Endometrial microvascular endothelial cells (primary cell): ENCODE measurements around the gene FKRP. TPM values are rescaled to one million over a fixed set of nuclear protein-coding genes. Genes with fewer than 3 reads are reported as not detected.
"Not testable (repeated sequence)": the region's sequence is repeated elsewhere in the genome, so short reads cannot be mapped to it uniquely, and the experiment has no call there.

Source experiments
- in situ Hi-C: cut with HindIII; loops from 2 replicates; pipeline ENCODE4 v1.10.0; 2017; ENCODE audit warnings: low sequenced_read_pairs, low pct_unique_long_range_greater_than_20kb; ENCODE audit errors: inconsistent ontology term
- total RNA-seq: library from RNA; depleted of rRNA; stranded (reverse); fragments of >200 nt; gene quantifications from one replicate; pipeline ENCODE4 v1.2.3, GENCODE V29; 2015; ENCODE audit errors: inconsistent ontology term

FKRP gene
- total RNA-seq, 1 donor from 2014 or later = 18.6 TPM

DNA sequence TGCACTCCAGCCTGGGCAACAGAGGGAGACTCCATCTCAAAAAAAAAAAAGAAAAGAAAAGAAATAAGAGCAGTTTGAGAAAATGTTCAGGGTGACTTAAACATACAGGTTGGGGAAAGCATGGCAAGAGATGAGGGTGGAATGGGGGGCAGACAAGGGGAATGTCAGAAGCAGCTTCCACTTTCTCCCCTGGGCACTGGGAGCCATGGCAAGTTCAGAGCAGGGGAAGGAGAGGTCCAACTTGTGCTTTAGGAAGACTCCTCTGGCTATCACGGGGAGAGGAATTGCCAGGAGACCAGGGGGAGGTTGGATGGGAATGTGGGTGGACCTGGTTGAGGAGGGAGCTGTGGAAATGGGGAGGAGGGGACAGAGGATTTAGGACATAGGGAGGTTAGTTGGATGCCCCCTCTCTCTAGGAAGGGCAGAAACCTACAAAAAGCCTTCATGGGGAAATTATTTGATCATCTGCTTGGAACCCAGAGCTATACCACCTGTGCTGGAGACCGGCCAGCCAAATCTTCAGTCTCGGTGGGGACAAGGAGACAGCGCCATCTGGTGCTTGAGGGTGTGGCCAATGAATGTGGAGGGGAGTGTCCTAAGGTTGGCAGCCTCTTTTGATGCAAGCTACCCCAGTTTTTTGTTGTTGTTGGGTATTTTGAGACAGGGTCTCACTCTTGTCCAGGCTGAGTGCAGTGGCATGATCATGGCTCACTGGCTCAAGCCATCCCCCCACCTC lies 7.7 kb downstream of the FKRP start:
- in situ Hi-C loops = no loop called here

DNA sequence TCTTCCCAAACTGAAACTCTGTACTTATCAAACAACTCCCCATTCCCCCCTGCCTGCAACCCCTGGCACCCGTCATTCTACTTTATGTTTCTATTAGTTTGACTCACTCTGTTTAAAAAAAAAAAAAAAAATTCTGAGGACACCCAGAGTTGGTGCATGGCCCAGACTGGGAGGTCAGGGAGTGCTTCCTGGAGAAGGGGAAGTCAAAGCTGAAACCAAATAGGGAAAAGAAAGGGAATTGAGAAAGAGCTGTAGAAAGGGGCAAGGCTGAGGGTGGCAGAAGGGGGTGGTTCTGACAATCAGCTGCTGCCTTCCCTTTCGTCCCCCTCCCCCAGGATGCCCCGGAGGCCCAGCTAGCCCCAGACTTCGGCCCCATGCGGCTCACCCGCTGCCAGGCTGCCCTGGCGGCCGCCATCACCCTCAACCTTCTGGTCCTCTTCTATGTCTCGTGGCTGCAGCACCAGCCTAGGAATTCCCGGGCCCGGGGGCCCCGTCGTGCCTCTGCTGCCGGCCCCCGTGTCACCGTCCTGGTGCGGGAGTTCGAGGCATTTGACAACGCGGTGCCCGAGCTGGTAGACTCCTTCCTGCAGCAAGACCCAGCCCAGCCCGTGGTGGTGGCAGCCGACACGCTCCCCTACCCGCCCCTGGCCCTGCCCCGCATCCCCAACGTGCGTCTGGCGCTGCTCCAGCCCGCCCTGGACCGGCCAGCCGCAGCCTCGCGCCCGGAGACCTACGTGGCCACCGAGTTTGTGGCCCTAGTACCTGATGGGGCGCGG lies 9.4 kb downstream of the FKRP start:
- in situ Hi-C loops = no loop called here

DNA sequence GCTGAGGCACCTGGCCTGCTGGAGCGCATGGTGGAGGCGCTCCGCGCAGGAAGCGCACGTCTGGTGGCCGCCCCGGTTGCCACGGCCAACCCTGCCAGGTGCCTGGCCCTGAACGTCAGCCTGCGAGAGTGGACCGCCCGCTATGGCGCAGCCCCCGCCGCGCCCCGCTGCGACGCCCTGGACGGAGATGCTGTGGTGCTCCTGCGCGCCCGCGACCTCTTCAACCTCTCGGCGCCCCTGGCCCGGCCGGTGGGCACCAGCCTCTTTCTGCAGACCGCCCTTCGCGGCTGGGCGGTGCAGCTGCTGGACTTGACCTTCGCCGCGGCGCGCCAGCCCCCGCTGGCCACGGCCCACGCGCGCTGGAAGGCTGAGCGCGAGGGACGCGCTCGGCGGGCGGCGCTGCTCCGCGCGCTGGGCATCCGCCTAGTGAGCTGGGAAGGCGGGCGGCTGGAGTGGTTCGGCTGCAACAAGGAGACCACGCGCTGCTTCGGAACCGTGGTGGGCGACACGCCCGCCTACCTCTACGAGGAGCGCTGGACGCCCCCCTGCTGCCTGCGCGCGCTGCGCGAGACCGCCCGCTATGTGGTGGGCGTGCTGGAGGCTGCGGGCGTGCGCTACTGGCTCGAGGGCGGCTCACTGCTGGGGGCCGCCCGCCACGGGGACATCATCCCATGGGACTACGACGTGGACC lies 10.1 kb downstream of the FKRP start:
- in situ Hi-C loops = no loop called here

DNA sequence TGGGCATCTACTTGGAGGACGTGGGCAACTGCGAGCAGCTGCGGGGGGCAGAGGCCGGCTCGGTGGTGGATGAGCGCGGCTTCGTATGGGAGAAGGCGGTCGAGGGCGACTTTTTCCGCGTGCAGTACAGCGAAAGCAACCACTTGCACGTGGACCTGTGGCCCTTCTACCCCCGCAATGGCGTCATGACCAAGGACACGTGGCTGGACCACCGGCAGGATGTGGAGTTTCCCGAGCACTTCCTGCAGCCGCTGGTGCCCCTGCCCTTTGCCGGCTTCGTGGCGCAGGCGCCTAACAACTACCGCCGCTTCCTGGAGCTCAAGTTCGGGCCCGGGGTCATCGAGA lies 10.7 kb downstream of the FKRP start:
- in situ Hi-C loops = no loop called here

DNA sequence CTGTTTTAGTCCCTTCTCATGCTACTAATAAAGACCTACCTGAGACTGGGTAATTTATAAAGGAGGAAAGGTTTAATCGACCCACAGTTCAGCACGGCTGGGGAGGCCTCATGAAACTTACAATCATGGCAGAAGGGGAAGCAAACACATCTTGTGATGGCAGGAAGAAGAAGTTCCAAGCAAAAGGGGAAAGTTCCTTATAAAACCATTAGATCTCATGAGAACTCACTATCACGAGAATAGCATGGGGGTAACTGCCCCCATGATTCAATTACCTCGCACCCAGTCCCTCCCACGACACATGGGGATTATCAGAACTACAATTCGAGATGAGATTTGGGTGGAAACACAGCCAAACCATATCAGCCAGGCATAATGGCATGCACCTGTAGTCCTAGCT lies 13.3 kb downstream of the FKRP start:
- in situ Hi-C loops = no loop called here

DNA sequence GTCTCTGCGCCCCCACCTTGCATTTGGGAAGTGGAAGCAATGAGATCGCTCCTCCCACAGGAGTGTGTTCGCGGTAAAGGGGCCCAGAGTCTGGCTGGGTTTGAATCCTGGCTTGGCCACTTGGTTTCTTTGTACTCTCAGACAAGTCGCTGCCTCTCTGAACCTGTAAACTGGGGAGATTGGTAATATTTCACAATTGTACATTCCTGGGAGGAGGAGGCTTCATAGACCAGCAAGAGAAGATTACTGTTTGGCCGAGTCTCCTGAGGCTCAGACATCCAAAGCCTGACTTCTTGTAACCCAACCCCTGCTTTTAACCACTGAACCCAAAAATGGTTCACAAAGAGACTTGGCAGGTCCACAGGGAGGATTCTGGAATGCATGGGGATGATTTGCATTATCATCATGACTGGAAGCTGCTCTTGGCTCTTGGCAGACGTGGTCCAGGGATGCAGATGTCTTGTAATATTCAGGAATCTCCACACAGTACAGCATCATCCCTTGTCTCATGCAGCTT lies 14.0 kb downstream of the FKRP start:
- in situ Hi-C loops = no loop called here

DNA sequence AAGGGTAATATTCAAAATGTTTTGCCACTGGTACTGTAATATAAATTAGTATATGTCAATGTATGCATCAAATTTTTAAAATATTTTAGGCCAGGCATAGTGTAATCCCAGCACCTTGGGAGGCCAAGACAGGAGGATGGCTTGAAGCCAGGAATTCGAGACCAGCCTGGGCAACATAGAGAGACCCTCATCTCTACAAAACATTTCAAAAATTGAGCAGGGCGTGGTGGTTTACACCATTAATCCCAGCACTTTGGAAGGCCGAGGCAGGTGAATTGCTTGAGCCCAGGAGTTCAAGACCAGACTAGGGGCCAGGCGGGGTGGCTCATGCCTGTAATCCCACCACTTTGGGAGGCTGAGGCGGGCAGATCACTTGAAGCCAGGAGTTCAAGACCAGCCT lies 14.5 kb downstream of the FKRP start:
- in situ Hi-C loops = no loop called here

DNA sequence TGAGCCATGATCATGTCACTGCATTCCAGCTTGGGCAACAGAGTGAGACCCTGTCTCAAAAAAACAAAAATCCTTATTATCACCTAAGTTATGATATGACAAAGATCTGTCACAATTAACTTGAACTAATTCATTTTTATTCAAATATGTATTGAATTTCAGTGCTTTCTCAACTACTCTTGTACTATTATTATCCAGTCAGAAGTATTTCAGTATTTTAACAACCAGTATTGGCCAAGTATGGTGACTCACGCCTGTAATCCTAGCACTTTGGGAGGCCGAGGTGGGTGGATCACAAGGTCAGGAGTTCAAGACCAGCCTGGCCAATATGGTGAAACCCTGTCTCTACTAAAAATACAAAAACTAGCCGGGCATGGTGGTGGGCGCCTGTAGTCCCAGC lies 15.0 kb downstream of the FKRP start:
- in situ Hi-C loops = not testable (repeated sequence)

DNA sequence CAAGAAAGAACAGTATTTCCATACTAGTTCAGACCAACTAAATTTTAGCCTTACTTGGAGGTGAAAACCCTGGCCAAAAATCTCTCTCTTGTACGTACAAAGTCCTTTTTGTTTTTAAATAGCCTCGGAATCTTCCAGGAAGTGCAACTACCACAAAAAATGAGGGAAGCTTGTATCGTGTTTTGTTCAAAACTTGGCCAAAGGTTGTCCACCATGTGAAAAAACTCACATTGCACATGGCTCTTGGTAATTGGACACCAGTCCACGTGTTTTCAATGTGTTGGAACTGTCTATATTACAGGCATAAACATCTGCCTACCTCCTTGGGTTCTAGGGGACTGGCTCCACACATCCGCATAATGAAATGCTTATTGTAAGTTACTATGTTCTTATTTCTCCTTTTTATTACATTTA lies 15.6 kb downstream of the FKRP start:
- in situ Hi-C loops = no loop called here

DNA sequence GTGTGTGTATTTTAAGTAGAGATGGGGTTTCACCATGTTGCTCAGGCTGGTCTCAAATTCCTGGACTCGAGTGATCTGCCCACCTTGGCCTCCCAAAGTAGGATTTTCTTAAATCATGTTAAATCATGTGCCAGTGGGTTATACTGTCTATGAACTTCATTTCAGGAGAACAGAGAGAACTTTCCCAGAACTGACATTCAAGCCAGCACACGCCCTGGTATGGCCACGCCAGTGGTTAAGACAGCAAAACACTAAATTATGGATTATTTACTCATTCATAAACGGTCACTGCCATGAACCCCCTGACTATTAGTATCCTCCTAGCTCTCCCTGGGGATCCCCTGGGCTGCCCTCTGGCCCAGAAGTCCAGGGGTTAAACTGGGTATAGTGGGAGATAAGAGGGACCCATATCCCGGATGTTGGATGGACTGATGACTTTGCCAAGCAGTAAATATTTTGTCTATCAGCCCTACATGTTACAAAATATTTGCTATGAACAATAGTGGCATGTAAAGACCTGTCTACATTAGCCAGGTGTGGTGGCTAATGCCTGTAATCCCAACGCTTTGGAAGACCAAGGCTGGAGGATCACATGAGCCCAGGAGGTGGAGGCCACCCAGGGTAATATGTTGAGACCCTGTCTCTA lies 16.5 kb downstream of the FKRP start:
- in situ Hi-C loops = no loop called here

DNA sequence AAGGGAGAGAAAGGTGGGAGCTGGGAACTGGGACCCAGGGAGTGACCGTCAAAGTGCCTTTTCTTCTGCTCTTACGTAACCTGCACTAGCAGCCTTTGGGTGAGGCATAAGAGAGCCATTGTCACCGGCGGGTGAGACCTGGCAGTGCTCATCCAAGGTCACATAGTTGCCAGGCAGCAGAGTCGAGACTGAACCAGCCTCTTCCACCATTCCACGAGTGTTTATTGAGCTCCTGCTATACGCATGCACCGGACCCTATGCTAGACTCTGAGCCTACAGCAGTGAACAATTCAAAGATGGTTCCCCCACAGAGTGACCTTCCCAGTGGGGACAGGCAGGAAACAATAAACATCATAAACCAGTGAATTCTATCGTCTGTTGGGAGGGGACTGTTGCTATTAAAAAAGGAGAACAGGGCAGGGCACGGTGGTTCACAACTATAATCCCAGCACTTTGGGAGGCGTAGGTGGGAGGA lies 19.0 kb downstream of the FKRP start:
- in situ Hi-C loops = no loop called here

DNA sequence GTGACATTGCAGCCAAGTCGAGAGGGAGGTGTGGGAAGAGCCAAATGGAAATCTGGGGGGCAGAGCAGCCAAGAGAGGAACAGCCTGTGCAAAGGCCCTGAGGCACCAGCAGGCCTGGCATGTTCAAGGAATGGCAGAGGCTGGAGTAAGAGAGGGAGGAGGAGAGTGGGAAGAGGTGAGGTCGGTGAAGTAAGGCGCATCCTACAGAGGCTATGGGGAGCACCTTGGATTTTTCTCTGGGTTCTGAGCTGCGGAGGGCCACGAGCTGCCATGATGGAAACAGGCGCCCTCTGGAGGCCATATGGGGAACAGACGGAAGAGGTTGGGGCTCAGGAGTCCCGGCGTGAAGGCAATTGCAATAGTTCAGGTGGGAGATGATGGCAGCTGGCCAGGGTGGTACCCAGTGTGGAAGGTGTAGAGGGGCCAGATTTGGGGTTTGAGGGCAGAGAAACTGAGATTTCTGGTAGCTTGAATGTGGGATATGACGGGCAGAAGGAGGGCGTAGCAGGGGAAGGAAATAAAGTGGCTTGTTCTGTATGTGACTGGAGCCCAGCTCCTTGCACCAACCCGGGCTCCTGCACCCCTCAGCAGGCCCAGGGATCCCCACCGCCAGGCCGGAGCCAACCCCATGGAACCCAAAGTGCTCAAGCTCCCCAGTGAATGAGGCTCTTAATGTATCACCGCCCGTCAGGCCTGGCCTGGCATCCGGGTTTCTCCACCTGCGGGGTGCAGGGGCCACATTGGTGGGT lies 20.9 kb downstream of the FKRP start:
- in situ Hi-C loops = no loop called here

DNA sequence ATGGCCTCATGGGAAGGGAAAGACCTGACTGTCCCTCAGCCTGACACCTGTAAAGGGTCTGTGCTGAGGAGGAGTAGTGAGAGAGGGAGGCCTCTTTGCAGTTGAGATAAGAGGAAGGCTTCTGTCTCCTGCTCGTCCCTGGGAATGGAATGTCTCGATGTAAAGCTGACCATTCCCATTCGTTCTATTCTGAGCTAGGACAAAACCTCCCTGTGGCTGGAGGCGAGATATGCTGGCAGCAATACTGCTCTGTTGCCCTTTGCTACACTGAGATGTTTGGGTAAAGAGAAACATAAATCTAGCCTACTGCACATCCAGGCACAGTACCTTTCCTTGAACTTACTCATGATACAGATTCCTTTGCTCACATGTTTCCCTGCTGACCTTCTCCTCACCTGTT lies 22.9 kb downstream of the FKRP start:
- in situ Hi-C loops = not testable (repeated sequence)

DNA sequence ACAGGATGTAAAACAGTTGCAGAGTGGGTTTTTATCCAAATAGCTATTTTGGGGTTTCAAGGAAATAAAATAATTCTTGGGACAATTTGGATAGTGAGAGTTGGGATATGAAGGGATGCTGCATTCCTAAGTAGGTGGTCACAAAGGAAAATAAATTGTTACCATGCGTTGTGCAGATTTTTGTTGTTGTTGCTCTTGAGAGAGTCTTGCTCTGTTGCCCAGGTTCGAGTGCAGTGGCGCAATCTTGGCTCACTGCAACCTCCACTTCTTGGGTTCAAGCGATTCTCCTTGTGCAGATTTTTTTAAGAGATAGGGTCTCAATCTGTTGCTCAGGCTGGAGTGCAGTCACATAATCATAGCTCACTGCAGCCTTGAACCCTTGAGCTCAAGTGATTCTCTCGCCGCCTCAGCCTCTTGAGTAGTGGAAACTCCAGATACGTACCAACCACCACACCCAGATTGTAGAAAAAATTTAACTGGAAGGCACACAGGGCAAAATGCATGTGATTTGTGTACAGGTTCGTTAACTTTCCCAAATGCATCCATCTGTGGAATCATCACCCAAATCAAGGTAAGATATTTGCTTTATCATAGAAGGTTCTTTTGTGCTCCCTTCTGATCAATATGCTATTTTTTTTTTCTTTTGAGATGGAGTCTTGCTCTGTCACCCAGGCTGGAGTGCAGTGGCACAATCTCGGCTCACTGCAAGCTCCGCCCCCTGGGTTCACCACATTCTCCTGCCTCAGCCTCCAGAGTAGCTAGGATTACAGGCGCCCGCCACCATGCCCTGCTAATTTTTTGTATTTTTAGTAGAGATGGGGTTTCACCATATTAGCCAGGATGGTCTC lies 26.5 kb downstream of the FKRP start:
- in situ Hi-C loops = no loop called here

DNA sequence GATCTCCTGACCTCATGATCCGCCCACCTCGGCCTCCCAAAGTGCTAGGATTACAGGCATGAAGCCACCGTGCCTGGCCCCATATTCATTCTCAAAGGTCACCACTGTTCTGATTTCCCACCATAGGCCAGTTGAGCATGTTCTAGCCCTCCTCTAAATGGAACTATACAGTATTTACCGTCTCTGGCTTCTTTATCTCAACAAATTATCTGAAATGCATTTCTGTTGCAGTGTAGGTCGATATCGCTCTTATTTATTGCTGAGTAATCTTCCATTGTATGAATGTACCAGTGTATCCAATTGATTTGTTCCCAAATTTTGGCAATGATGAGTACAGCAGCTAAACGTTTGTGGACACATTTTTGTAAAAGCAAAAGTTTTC lies 27.2 kb downstream of the FKRP start:
- in situ Hi-C loops = no loop called here

DNA sequence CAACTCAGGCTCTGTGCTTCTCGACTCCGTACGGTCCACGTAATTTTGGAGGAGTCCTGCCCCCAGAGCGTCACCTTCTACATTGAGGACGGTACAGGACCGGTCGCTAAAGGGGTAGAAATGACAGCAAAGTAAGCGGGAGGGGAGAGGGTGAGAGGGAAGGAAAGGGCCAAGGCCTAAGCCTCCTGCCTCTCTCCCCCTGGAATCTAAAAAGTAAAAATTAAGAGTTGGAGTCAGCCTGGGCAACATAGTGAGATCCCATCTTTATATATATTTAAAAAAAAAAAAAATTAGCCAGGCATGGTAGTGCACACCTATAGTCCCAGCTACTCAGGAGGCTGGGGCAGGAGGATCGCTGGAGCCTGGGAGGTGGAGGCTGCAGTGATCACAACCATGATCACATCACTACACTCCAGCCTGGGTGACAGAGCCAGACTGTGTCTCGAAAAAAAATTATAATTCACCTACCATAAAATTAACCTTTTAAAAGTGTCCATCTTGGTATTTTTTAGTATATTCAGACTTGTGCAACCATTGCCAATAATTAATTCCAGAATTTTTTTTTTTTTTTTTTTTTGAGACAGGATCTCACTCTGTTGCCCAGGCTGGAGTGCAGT lies 29.9 kb downstream of the FKRP start:
- in situ Hi-C loops = no loop called here
